Epithelial cell of proximal tubule (primary cell): ENCODE data around the gene METAP2. TPM values are rescaled to one million over a fixed set of nuclear protein-coding genes. Genes with fewer than 3 reads are reported as not detected.
"Not testable (repeated sequence)": the region's sequence is repeated elsewhere in the genome, so short reads cannot be mapped to it uniquely, and the experiment has no call there.

ENCODE experiments used
- DNase-seq: peaks from one replicate; pipeline ENCODE4 v3.0.0-alpha.2; 2011; ENCODE audit warnings: low read depth
- H3K4me3 ChIP-seq: 2 replicates; pipeline ENCODE4 v1.5.1; 2011; ENCODE audit warnings: low read depth, mild to moderate bottlenecking, low read length
- total RNA-seq: library from RNA; depleted of rRNA; stranded (reverse); fragments of >200 nt; gene quantifications from 2 replicates; pipeline ENCODE4 v1.2.3, GENCODE V29; 2015
- TF ChIP-seq, protein P1 (sequence below): conservative IDR thresholded peaks from 2 replicates; pipeline ENCODE4 v1.5.1; 2012; ENCODE audit warnings: low read depth, mild to moderate bottlenecking, low read length

METAP2 gene
- total RNA-seq, 1 donor from 2014 or later: 82.2 TPM

- TF ChIP-seq, protein P1, sequence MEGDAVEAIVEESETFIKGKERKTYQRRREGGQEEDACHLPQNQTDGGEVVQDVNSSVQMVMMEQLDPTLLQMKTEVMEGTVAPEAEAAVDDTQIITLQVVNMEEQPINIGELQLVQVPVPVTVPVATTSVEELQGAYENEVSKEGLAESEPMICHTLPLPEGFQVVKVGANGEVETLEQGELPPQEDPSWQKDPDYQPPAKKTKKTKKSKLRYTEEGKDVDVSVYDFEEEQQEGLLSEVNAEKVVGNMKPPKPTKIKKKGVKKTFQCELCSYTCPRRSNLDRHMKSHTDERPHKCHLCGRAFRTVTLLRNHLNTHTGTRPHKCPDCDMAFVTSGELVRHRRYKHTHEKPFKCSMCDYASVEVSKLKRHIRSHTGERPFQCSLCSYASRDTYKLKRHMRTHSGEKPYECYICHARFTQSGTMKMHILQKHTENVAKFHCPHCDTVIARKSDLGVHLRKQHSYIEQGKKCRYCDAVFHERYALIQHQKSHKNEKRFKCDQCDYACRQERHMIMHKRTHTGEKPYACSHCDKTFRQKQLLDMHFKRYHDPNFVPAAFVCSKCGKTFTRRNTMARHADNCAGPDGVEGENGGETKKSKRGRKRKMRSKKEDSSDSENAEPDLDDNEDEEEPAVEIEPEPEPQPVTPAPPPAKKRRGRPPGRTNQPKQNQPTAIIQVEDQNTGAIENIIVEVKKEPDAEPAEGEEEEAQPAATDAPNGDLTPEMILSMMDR: no peak
- H3K4me3 ChIP-seq: no peak overlapping the region
- DNase-seq: no peak
Observed at GRCh38 chr12:95458761-95459160, 15.2 kb upstream of the METAP2 start.

DNA sequence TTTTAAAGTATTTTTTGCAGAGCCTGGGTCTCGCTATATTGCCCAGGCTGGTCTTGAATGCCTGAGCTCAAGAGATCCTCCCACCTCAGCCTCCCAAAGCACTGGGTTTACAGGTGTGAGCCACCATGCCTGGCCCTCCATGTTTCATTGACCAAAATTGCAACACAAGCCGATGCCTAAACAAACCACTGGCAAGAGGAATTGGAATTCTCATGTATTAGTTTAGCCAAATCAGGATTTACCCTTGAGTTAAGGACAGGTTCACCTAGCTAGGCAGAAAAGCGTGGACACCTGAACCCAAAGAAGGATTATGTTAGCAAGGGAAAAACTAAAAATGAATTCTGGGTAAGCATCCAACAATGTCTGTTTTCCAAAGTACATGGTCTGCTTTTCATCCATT, 14.6 kb upstream of the METAP2 start:
- no peak for DNase-seq
- no peak overlapping the region for H3K4me3 ChIP-seq
- TF ChIP-seq, protein P1: no peak

DNA sequence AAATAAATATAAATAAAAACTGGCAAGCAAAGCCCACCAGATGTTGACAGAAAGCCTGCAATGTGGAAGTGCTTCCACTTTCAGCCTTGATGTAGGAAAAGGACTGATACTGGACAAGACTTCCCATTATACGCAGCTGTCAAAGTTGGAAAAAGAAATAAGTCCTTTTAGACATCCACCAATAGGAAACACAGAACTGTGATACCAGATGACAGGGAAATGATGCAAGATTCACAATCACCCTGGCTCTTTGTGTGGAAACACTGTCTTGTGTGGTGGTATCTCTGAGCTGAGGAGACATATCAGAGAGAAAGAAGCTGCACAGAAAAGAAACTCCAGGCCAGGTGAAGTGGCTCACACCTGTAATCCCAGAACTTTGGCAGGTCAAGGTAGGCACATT, 13.8 kb upstream of the METAP2 start:
- TF ChIP-seq, protein P1: no peak
- H3K4me3 ChIP-seq: no peak overlapping the region
- no peak for DNase-seq

- no peak overlapping the region for H3K4me3 ChIP-seq
- TF ChIP-seq, protein P1: no peak
- no peak for DNase-seq
Observed at GRCh38 chr12:95460896-95461295, 13.1 kb upstream of the METAP2 start.

DNA sequence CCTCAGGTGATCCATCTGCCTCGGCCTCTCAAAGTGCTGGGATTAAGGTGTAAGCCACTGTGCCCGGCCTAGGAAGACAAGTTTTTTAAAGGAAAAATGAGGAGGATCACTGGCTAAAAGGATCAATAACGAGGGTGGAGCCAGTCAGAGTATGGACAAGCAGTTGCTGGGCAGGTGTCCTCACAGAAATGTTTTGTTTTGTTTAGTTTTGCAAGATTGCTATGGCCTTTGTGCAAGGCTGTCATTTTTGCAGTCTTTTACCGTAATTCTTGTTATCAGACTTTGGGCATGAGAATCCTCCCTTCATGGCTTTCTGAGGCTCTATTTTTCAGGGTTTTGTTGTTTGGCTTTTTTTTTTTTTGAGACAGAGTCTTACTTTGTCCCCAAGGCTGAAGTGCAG, 11.9 kb upstream of the METAP2 start:
- H3K4me3 ChIP-seq: no peak overlapping the region
- DNase-seq: no peak
- TF ChIP-seq, protein P1: no peak

DNA sequence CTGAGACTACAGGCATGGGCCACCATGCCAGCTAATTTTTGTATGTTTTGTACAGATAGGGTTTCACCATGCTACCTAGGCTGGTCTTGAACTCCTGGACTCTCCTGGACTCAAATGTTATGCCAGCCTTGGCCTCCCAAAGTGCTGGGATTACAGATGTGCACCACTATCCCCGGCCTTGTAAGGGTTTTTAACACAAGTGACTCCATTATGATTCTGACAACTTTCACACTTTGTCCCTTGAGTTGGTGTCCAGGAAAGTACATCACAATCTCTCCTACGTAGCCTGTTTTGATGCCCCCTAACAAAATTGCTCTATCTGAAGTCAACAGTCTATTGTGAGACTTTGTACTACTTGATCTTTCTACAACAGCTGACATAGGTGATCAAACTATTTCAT, 11.4 kb upstream of the METAP2 start:
- H3K4me3 ChIP-seq: no peak overlapping the region
- TF ChIP-seq, protein P1: no peak
- DNase-seq: no peak

- TF ChIP-seq, protein P1: no peak
- DNase-seq: no peak
- no peak overlapping the region for H3K4me3 ChIP-seq
Observed at GRCh38 chr12:95463050-95463449, 10.9 kb upstream of the METAP2 start.

- not testable (repeated sequence) for H3K4me3 ChIP-seq, DNase-seq
Observed at GRCh38 chr12:95463776-95464175, 10.2 kb upstream of the METAP2 start.
